IPS DF 6.9 (cell line): ENCODE data around the gene GPR152.

ENCODE experiments used
- DNase-seq: peaks from one replicate; pipeline ENCODE4 v3.0.0-alpha.2; 2013; ENCODE audit warnings: low read depth, low spot score
- H3K27ac ChIP-seq: one replicate; pipeline ENCODE4 v1.5.1; 2013; ENCODE audit warnings: low read length, control low read depth
- H3K27me3 ChIP-seq: 2 replicates; pipeline ENCODE4 v1.6.1; 2013; ENCODE audit warnings: mild to moderate bottlenecking, low read length; ENCODE audit not compliant: control insufficient read depth, insufficient read depth
- H3K36me3 ChIP-seq: 2 replicates; pipeline ENCODE4 v1.6.1; 2013; ENCODE audit warnings: low read length; ENCODE audit not compliant: control insufficient read depth, insufficient read depth
- H3K4me1 ChIP-seq: 2 replicates; pipeline ENCODE4 v1.6.1; 2013; ENCODE audit warnings: low read length; ENCODE audit not compliant: control insufficient read depth, insufficient read depth
- H3K4me3 ChIP-seq: 2 replicates; pipeline ENCODE4 v1.5.1; 2013; ENCODE audit warnings: mild to moderate bottlenecking, low read length
- H3K9me3 ChIP-seq: 2 replicates; pipeline ENCODE4 v1.6.1; 2013; ENCODE audit warnings: low read length, inconsistent platforms; ENCODE audit not compliant: control insufficient read depth, insufficient read depth
- WGBS: extraction: QIAGEN DNeasy Blood & Tissue Kit; methylation state at CpG from one replicate; pipeline ENCODE4 v1.1.7; 2013; ENCODE audit warnings: mixed read lengths, missing lambda C conversion rate; ENCODE audit not compliant: insufficient read length, insufficient coverage; 5-methylcytosine and 5-hydroxymethylcytosine counted together

Gene GPR152

GRCh38 chr11:67463680-67464410, 11.3 kb upstream of the GPR152 start:
- H3K9me3 ChIP-seq: no peaks in the 10 kb centered on the region
- H3K27ac ChIP-seq: no peak overlapping the region
- H3K4me1 ChIP-seq: no peaks in the 10 kb centered on the region; the same call in 1 of the 2 replicates
- no peaks in the 10 kb centered on the region for H3K36me3 ChIP-seq
- H3K4me3 ChIP-seq: no peak overlapping the region
- WGBS: no CpG with 5 or more reads among the region's 20 CpGs
- DNase-seq: no peak
- H3K27me3 ChIP-seq: no peaks in the 10 kb centered on the region

- Histone ChIP-seq H3K27ac (no peak overlapping the region), H3K4me1 (no peaks in the 10 kb centered on the region; the same call in 1 of the 2 replicates), H3K4me3 (no peak overlapping the region), H3K36me3 (no peaks in the 10 kb centered on the region), H3K27me3 (no peaks in the 10 kb centered on the region), H3K9me3 (no peaks in the 10 kb centered on the region)
- DNase-seq: no peak
- no CpG with 5 or more reads among the region's 10 CpGs for WGBS
Measured at GRCh38 chr11:67463186-67463585, 10.7 kb upstream of the GPR152 start.

- DNase-seq: no peak
- no peak overlapping the region for H3K27ac ChIP-seq
- H3K4me3 ChIP-seq: no peak overlapping the region
- WGBS: no CpG with 5 or more reads among the region's 19 CpGs
- no peaks in the 10 kb centered on the region for H3K9me3 ChIP-seq
- H3K36me3 ChIP-seq: no peaks in the 10 kb centered on the region
- H3K4me1 ChIP-seq: no peaks in the 10 kb centered on the region
- no peaks in the 10 kb centered on the region for H3K27me3 ChIP-seq
Measured at GRCh38 chr11:67458266-67458665, 5.7 kb upstream of the GPR152 start.

- Histone ChIP-seq H3K9me3 (no peaks in the 10 kb centered on the region), H3K36me3 (no peaks in the 10 kb centered on the region; the same call in 1 of the 2 replicates), H3K27me3 (no peaks in the 10 kb centered on the region), H3K4me3 (no peak overlapping the region), H3K4me1 (no peaks in the 10 kb centered on the region), H3K27ac (no peak overlapping the region)
- no CpG with 5 or more reads among the region's 12 CpGs for WGBS
- DNase-seq: no peak
Measured at GRCh38 chr11:67457453-67457852, 4.9 kb upstream of the GPR152 start.

GRCh38 chr11:67456068-67456705, 3.7 kb upstream of the GPR152 start:
- WGBS: no CpG with 5 or more reads among the region's 25 CpGs
- Histone ChIP-seq H3K36me3 (no peaks in the 10 kb centered on the region; the same call in 1 of the 2 replicates), H3K27me3 (no peaks in the 10 kb centered on the region)

GRCh38 chr11:67455054-67455453, 2.5 kb upstream of the GPR152 start, which contains the start of gene CABP4:
CABP4 (plus strand) TSS chr11:67455354; CDS start chr11:67455424, 70 bp downstream.
- no peak within 1 kb of the TSS for H3K4me3 ChIP-seq
- no peak for DNase-seq
- WGBS: no CpG with 5 or more reads among the region's 3 CpGs

More at GRCh38 chr11:67456068-67456705, 3.7 kb upstream of the GPR152 start:
- Histone ChIP-seq H3K4me3 (no peak overlapping the region), H3K9me3 (no peaks in the 10 kb centered on the region), H3K27ac (no peak overlapping the region), H3K4me1 (no peaks in the 10 kb centered on the region)
- no peak for DNase-seq

GRCh38 chr11:67453816-67454732, 1.5 kb upstream of the GPR152 start:
- Histone ChIP-seq H3K36me3 (no peaks in the 10 kb centered on the region; the same call in 1 of the 2 replicates), H3K4me3 (no peak overlapping the region), H3K4me1 (no peaks in the 10 kb centered on the region), H3K9me3 (no peaks in the 10 kb centered on the region), H3K27ac (no peak overlapping the region), H3K27me3 (no peaks in the 10 kb centered on the region)
- no CpG with 5 or more reads among the region's 21 CpGs for WGBS
- DNase-seq: no peak

More at GRCh38 chr11:67455054-67455453, 2.5 kb upstream of the GPR152 start, which contains the start of gene CABP4:
- Histone ChIP-seq H3K4me1 (no peaks in the 10 kb centered on the region), H3K27ac (no peak within 1 kb of the TSS), H3K27me3 (no peaks in the 10 kb centered on the region), H3K36me3 (no peaks in the 10 kb centered on the region; the same call in 1 of the 2 replicates), H3K9me3 (no peaks in the 10 kb centered on the region)

- no CpG with 5 or more reads among the region's 14 CpGs for WGBS
- no peak for DNase-seq
- no peak overlapping the region for H3K27ac ChIP-seq
- H3K9me3 ChIP-seq: no peaks in the 10 kb centered on the region
- no peak overlapping the region for H3K4me3 ChIP-seq
- no peaks in the 10 kb centered on the region for H3K4me1 ChIP-seq
- H3K27me3 ChIP-seq: no peaks in the 10 kb centered on the region
- no peaks in the 10 kb centered on the region; the same call in 1 of the 2 replicates for H3K36me3 ChIP-seq
Measured at GRCh38 chr11:67451658-67451976, 912 bp downstream of the GPR152 start.

- Histone ChIP-seq H3K27me3 (no peaks in the 10 kb centered on the region), H3K4me3 (no peak overlapping the region), H3K36me3 (no peaks in the 10 kb centered on the region; the same call in 1 of the 2 replicates), H3K27ac (no peak overlapping the region), H3K9me3 (no peaks in the 10 kb centered on the region), H3K4me1 (no peaks in the 10 kb centered on the region)
- DNase-seq: no peak
- no CpG with 5 or more reads among the region's 25 CpGs for WGBS
Measured at GRCh38 chr11:67450796-67451657, 1.5 kb downstream of the GPR152 start.
